ENCODE results near the gene GALC.

- no peak for TF ChIP-seq CTCF (IDR thresholded peaks at IDR 0.05; ENCODE audit: low read depth, low read length, poor library complexity, severe bottlenecking)
- TF ChIP-seq EZH2phosphoT487 (IDR thresholded peaks at IDR 0.05; ENCODE audit: borderline replicate concordance, low read length) = no peak
Measured at GRCh38 chr14:88034076-88034475, 41.1 kb upstream of the GALC start.

Measured in DOHH2 (cell line).